ENCODE data around the gene TMEM191B. TPM values are rescaled to one million over a fixed set of nuclear protein-coding genes. Genes with fewer than 3 reads are reported as not detected.
"Not testable (repeated sequence)": the region's sequence is repeated elsewhere in the genome, so short reads cannot be mapped to it uniquely, and the experiment has no call there.

TMEM191B gene
- total RNA-seq, 1 experiment from 2014 or later: 3.7 TPM

DNA sequence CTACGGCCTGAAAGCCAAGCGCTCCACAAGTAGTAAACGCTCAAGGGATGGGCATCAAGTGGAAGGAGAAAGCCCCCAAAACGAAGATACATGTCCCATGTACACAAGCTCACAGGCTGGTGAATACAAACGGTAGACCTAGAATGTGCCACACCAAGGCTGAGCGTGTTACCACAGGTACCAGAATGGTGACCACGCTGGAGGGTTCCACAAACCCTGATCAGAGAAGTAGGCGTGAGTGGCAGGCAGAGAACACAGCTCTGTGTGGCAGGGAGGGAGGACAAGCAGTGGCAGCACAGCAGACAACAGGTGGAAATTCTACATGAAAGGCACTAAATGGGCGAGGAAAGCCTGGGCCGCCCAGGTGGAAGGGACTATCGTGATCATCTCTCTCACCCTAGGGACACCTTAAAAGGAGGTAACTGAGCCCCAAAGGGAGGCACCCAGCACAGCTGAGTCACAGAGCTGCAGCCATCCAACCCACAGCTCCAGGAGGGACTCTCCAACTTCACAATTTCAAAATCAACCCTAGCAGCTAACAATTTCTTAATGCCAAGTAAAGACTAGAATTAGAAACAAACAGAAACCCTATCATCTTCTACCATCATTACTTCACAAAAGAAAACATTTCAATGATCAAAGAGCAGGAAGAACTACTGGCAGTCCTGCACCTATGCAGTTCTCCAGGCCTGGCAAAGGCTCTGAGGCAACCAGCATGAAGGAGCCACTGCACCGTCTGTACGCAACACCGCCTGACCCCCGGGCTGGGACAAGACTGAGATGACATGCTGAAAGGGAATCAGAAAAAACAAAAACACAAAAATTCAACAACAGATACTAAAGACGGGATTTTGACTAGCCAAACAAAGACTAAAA is 32.7 kb downstream of the TMEM191B start:
- H3K4me3 ChIP-seq (ENCODE audit: low read depth in 2 of 2, low read length in 2 of 2); H3K27me3 ChIP-seq (ENCODE audit: control insufficient read depth, insufficient read depth, low read length); DNase-seq (ENCODE audit: low read depth, low spot score); CTCF ChIA-PET; in situ Hi-C loops (cut with HindIII; ENCODE audit: low pct_unique_long_range_greater_than_20kb, low sequenced_read_pairs); H3K9me3 ChIP-seq (ENCODE audit: control insufficient read depth, insufficient read depth, low read depth, low read length); BruUV-seq (replicated peaks); ATAC-seq; H3K27ac ChIP-seq (ENCODE audit: low read length); POLR2A ChIA-PET; intact Hi-C loops (cut with micrococcal nuclease; ENCODE audit: unreplicated experiment); H3K4me1 ChIP-seq (ENCODE audit: control insufficient read depth, insufficient read depth, low read length); H3K36me3 ChIP-seq (ENCODE audit: control insufficient read depth, insufficient read depth, low read length): not testable (repeated sequence)

- CTCF ChIA-PET; POLR2A ChIA-PET; H3K4me1 ChIP-seq (ENCODE audit: control insufficient read depth, insufficient read depth, low read length); H3K27ac ChIP-seq (ENCODE audit: low read length); H3K4me3 ChIP-seq (ENCODE audit: low read depth in 2 of 2, low read length in 2 of 2); BruUV-seq (replicated peaks); H3K27me3 ChIP-seq (ENCODE audit: control insufficient read depth, insufficient read depth, low read length); intact Hi-C loops (cut with micrococcal nuclease; ENCODE audit: unreplicated experiment); ATAC-seq; in situ Hi-C loops (cut with HindIII; ENCODE audit: low pct_unique_long_range_greater_than_20kb, low sequenced_read_pairs); H3K9me3 ChIP-seq (ENCODE audit: control insufficient read depth, insufficient read depth, low read depth, low read length); DNase-seq (ENCODE audit: low read depth, low spot score); H3K36me3 ChIP-seq (ENCODE audit: control insufficient read depth, insufficient read depth, low read length): not testable (repeated sequence)
These were observed 43.1 kb downstream of the TMEM191B start for GRCh38 chr22:18570509-18571246.

GRCh38 chr22:18573483-18574164 is 46.0 kb downstream of the TMEM191B start:
- BruUV-seq (replicated peaks); POLR2A ChIA-PET; H3K27me3 ChIP-seq (ENCODE audit: control insufficient read depth, insufficient read depth, low read length); H3K4me3 ChIP-seq (ENCODE audit: low read depth in 2 of 2, low read length in 2 of 2); DNase-seq (ENCODE audit: low read depth, low spot score); H3K4me1 ChIP-seq (ENCODE audit: control insufficient read depth, insufficient read depth, low read length); intact Hi-C loops (cut with micrococcal nuclease; ENCODE audit: unreplicated experiment); CTCF ChIA-PET; in situ Hi-C loops (cut with HindIII; ENCODE audit: low pct_unique_long_range_greater_than_20kb, low sequenced_read_pairs); H3K36me3 ChIP-seq (ENCODE audit: control insufficient read depth, insufficient read depth, low read length); H3K27ac ChIP-seq (ENCODE audit: low read length); ATAC-seq; H3K9me3 ChIP-seq (ENCODE audit: control insufficient read depth, insufficient read depth, low read depth, low read length): not testable (repeated sequence)

DNA sequence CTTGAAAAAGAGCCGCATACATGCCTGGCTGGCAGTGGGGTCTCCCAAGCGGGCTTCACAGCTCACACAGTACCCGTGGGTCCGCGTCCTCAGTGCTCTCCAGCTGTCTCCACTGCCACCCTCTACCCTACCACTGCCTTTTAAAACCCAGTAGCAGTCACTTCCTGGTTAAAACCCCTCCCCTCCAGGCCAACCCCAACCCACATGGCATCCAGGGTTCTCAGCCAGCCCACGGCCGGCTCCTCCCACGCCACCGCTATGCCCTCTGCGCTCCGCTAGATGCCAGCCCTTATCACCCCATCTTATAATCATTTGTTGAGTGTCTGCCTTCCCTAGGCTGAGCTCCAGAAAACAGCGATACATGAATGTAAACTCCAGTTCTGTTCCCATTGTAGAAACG is 47.0 kb downstream of the TMEM191B start:
- H3K4me3 ChIP-seq (ENCODE audit: low read depth in 2 of 2, low read length in 2 of 2); intact Hi-C loops (cut with micrococcal nuclease; ENCODE audit: unreplicated experiment); BruUV-seq (replicated peaks); DNase-seq (ENCODE audit: low read depth, low spot score); H3K36me3 ChIP-seq (ENCODE audit: control insufficient read depth, insufficient read depth, low read length); H3K4me1 ChIP-seq (ENCODE audit: control insufficient read depth, insufficient read depth, low read length); CTCF ChIA-PET; H3K9me3 ChIP-seq (ENCODE audit: control insufficient read depth, insufficient read depth, low read depth, low read length); in situ Hi-C loops (cut with HindIII; ENCODE audit: low pct_unique_long_range_greater_than_20kb, low sequenced_read_pairs); POLR2A ChIA-PET; H3K27me3 ChIP-seq (ENCODE audit: control insufficient read depth, insufficient read depth, low read length); H3K27ac ChIP-seq (ENCODE audit: low read length): not testable (repeated sequence)
- peak; percentile 67 for ATAC-seq

DNA sequence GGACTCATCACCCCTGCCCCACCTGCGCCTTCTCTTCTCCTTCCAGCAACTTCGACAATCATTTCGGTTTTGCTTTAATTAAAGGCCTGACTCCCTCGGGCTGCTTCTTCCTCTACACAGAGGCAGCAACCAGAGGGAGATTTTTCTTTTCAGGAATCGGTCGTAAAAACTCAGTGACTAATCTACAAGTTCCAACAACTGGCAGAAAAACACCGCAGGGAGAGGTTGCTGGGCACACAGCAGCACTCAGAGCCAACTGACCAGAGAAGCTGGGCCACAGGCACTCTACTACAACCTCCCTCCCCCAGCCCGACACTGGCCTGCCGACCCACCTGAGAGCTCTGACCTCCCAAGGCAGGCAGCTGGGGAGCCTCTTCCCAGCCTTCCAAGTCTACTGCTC is 48.1 kb downstream of the TMEM191B start:
- H3K27ac ChIP-seq (ENCODE audit: low read length); H3K36me3 ChIP-seq (ENCODE audit: control insufficient read depth, insufficient read depth, low read length); DNase-seq (ENCODE audit: low read depth, low spot score); H3K9me3 ChIP-seq (ENCODE audit: control insufficient read depth, insufficient read depth, low read depth, low read length); intact Hi-C loops (cut with micrococcal nuclease; ENCODE audit: unreplicated experiment); BruUV-seq (replicated peaks); H3K27me3 ChIP-seq (ENCODE audit: control insufficient read depth, insufficient read depth, low read length); H3K4me1 ChIP-seq (ENCODE audit: control insufficient read depth, insufficient read depth, low read length); POLR2A ChIA-PET; CTCF ChIA-PET; in situ Hi-C loops (cut with HindIII; ENCODE audit: low pct_unique_long_range_greater_than_20kb, low sequenced_read_pairs); H3K4me3 ChIP-seq (ENCODE audit: low read depth in 2 of 2, low read length in 2 of 2): not testable (repeated sequence)
- ATAC-seq: peak; percentile 47

DNA sequence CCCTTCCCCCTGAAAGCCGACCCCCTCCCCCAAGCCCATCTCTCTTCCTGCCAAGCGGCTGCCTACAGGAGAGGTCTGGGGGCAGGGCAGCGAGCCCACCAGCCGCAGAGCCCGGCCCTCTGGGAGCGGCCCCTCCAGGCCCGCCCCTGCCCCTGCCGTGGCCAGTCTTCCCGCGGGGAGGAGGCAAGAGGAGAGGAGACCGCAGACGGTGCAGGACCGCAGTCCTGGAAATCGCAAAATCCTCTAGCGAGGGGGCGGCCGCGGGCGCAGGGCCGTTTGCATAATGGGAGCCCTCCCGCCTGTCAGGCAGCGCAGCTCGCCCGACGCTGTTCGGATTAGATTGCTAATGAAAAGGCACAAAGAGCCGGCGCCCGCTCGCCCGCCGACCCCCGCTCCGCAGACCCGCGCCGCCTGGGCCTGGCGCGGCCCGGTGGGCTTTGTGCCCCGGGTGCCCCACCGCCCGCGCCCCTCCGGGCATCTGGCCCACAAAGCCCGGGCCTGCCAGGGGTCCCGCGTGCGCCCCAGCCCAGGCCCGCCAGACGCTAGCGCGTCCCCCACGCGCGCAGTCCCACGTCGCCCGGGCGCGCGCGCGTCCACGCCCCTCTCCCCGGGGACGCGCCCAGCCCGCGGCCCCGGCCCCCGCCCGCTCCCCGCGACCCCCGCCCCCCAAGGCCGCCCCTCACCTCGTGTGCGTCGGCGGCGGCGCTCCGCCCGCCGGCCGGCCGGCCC is 49.7 kb downstream of the TMEM191B start:
- POLR2A ChIA-PET; H3K27me3 ChIP-seq (ENCODE audit: control insufficient read depth, insufficient read depth, low read length); H3K9me3 ChIP-seq (ENCODE audit: control insufficient read depth, insufficient read depth, low read depth, low read length); H3K27ac ChIP-seq (ENCODE audit: low read length); BruUV-seq (replicated peaks); H3K4me1 ChIP-seq (ENCODE audit: control insufficient read depth, insufficient read depth, low read length); CTCF ChIA-PET; in situ Hi-C loops (cut with HindIII; ENCODE audit: low pct_unique_long_range_greater_than_20kb, low sequenced_read_pairs); H3K36me3 ChIP-seq (ENCODE audit: control insufficient read depth, insufficient read depth, low read length); intact Hi-C loops (cut with micrococcal nuclease; ENCODE audit: unreplicated experiment); DNase-seq (ENCODE audit: low read depth, low spot score); H3K4me3 ChIP-seq (ENCODE audit: low read depth in 2 of 2, low read length in 2 of 2): not testable (repeated sequence)
- ATAC-seq: 0 out of 2 replicates have a peak, but pooled peaks have one; percentile 15

- H3K27me3 ChIP-seq (ENCODE audit: control insufficient read depth, insufficient read depth, low read length); H3K9me3 ChIP-seq (ENCODE audit: control insufficient read depth, insufficient read depth, low read depth, low read length); in situ Hi-C loops (cut with HindIII; ENCODE audit: low pct_unique_long_range_greater_than_20kb, low sequenced_read_pairs); POLR2A ChIA-PET; H3K4me1 ChIP-seq (ENCODE audit: control insufficient read depth, insufficient read depth, low read length); intact Hi-C loops (cut with micrococcal nuclease; ENCODE audit: unreplicated experiment); BruUV-seq (replicated peaks); CTCF ChIA-PET; H3K27ac ChIP-seq (ENCODE audit: low read length); H3K36me3 ChIP-seq (ENCODE audit: control insufficient read depth, insufficient read depth, low read length); H3K4me3 ChIP-seq (ENCODE audit: low read depth in 2 of 2, low read length in 2 of 2); DNase-seq (ENCODE audit: low read depth, low spot score): not testable (repeated sequence)
- peak; percentile 82 for ATAC-seq
These were observed 50.2 kb downstream of the TMEM191B start for GRCh38 chr22:18577847-18578246.

All from Panc1 (cell line).